ENCODE measurements around the gene PTGIS. TPM values are rescaled to one million over a fixed set of nuclear protein-coding genes. Genes with fewer than 3 reads are reported as not detected.

PTGIS gene
- total RNA-seq, 4 donors from 2014 or later = 17.0 to 39.2 (median 32.4) TPM

GRCh38 chr20:49507741-49508434, 60.0 kb downstream of the PTGIS start:
- no peak for TF ChIP-seq CTCF (IDR thresholded peaks at IDR 0.05; ENCODE audit: low read depth)

GRCh38 chr20:49505518-49505917, 62.4 kb downstream of the PTGIS start:
- no peak for TF ChIP-seq CTCF (IDR thresholded peaks at IDR 0.05; ENCODE audit: low read depth)

GRCh38 chr20:49503176-49503575, 64.8 kb downstream of the PTGIS start:
- no peak for TF ChIP-seq CTCF (IDR thresholded peaks at IDR 0.05; ENCODE audit: low read depth)

GRCh38 chr20:49501917-49502316, 66.0 kb downstream of the PTGIS start:
- TF ChIP-seq CTCF (IDR thresholded peaks at IDR 0.05; ENCODE audit: low read depth) = no peak

GRCh38 chr20:49497398-49497669, 70.6 kb downstream of the PTGIS start:
- no peak for TF ChIP-seq CTCF (IDR thresholded peaks at IDR 0.05; ENCODE audit: low read depth)

GRCh38 chr20:49496553-49497397, 71.2 kb downstream of the PTGIS start:
- TF ChIP-seq CTCF (IDR thresholded peaks at IDR 0.05; ENCODE audit: low read depth) = no peak

- no peak for TF ChIP-seq CTCF (IDR thresholded peaks at IDR 0.05; ENCODE audit: low read depth)
These were observed 71.9 kb downstream of the PTGIS start for GRCh38 chr20:49496043-49496442.

All from subcutaneous adipose tissue (tissue), 4 donors.